ENCODE measurements around the gene PBX4.

GRCh38 chr19:19562665-19563347, 55.7 kb downstream of the PBX4 start:
- TF ChIP-seq CTCF (IDR thresholded peaks at IDR 0.05; ENCODE audit: insufficient read depth, low read depth, low read length) (no peak), EZH2 (IDR thresholded peaks at IDR 0.05; ENCODE audit: insufficient read depth, low read length) (no peak)

Data from astrocyte (in vitro differentiated cells and primary cell).